SK-N-SH (cell line): ENCODE results near the gene HPCAL1. TPM values are rescaled to one million over a fixed set of nuclear protein-coding genes. Genes with fewer than 3 reads are reported as not detected.

Experiments
- CTCF ChIP-seq: fragments of 200-600 bp; sonication (generic); IDR thresholded peaks from 2 replicates; pipeline ENCODE4 v1.6.1; 2017; ENCODE audit warnings: antibody characterized with exemption, mild to moderate bottlenecking, moderate library complexity
- ELF1 ChIP-seq: IDR thresholded peaks from 2 replicates; pipeline ENCODE4 v1.4.0; 2012
- EZH2phosphoT487 ChIP-seq: fragments of 200-600 bp; sonication (generic); IDR thresholded peaks from 2 replicates; pipeline ENCODE4 v1.6.1; 2017; ENCODE audit warnings: low read depth, mixed run types, mild to moderate bottlenecking, antibody characterized with exemption, moderate library complexity, borderline replicate concordance
- FOSL2 ChIP-seq: IDR thresholded peaks from 2 replicates; pipeline ENCODE4 v1.4.0; 2012; ENCODE audit warnings: low read depth, mild to moderate bottlenecking, moderate library complexity, borderline replicate concordance
- FOXJ3 ChIP-seq: sonication (generic); formaldehyde crosslinking; IDR thresholded peaks from 2 replicates; pipeline ENCODE4 v1.5.1; 2020; ENCODE audit warnings: mild to moderate bottlenecking, missing genetic modification reagents
- FOXM1 ChIP-seq: IDR thresholded peaks from 2 replicates; pipeline ENCODE4 v1.4.0; 2012; ENCODE audit warnings: low read depth, mild to moderate bottlenecking
- GABPA ChIP-seq: IDR thresholded peaks from 2 replicates; pipeline ENCODE4 v1.4.0; 2012; ENCODE audit warnings: low read depth, mild to moderate bottlenecking
- GATA2 ChIP-seq: sonication (generic); formaldehyde crosslinking; IDR thresholded peaks from 2 replicates; pipeline ENCODE4 v1.5.0; 2020; ENCODE audit warnings: mild to moderate bottlenecking, missing genetic modification reagents
- IRF3 ChIP-seq: fragments of 150-350 bp; IDR thresholded peaks from 2 replicates; pipeline ENCODE4 v1.6.1; 2016; ENCODE audit warnings: mild to moderate bottlenecking, low read depth, low read length
- MAX ChIP-seq: IDR thresholded peaks from 2 replicates; pipeline ENCODE4 v1.4.0; 2012; ENCODE audit warnings: low read depth
- MEF2A ChIP-seq: IDR thresholded peaks from 2 replicates; pipeline ENCODE4 v1.4.0; 2012; ENCODE audit warnings: low read depth, borderline replicate concordance
- MXI1 ChIP-seq: IDR thresholded peaks from 2 replicates; pipeline ENCODE4 v1.6.1; 2012; ENCODE audit warnings: mild to moderate bottlenecking, low read depth, low read length, improper control_type of control experiment
- PBX3 ChIP-seq: IDR thresholded peaks from 2 replicates; pipeline ENCODE4; 2012
- POLR2AphosphoS5 ChIP-seq: IDR thresholded peaks from 2 replicates; pipeline ENCODE4 v1.6.1; 2012; ENCODE audit warnings: low read depth, low read length
- RCOR1 ChIP-seq: fragments of 150-350 bp; IDR thresholded peaks from 2 replicates; pipeline ENCODE4 v1.6.1; 2017; ENCODE audit warnings: antibody characterized with exemption, low read length
- REST ChIP-seq: IDR thresholded peaks from 2 replicates; pipeline ENCODE4 v1.6.1; 2012; ENCODE audit warnings: mild to moderate bottlenecking, low read depth, low read length, moderate library complexity
- RFX5 ChIP-seq: IDR thresholded peaks from 2 replicates; pipeline ENCODE4 v1.6.1; 2012; ENCODE audit warnings: mild to moderate bottlenecking, improper control_type of control experiment, low read length
- SIN3A ChIP-seq: IDR thresholded peaks from 2 replicates; pipeline ENCODE4 v1.6.1; 2012; ENCODE audit warnings: low read depth, mild to moderate bottlenecking, low read length, moderate library complexity, borderline replicate concordance
- SMC3 ChIP-seq: IDR thresholded peaks from 2 replicates; pipeline ENCODE4 v1.6.1; 2012; ENCODE audit warnings: low read depth, low read length, improper control_type of control experiment
- TCF12 ChIP-seq: IDR thresholded peaks from 2 replicates; pipeline ENCODE4 v1.4.0; 2012
- TEAD4 ChIP-seq: IDR thresholded peaks from 2 replicates; pipeline ENCODE4 v1.4.0; 2012; ENCODE audit warnings: mild to moderate bottlenecking, borderline replicate concordance; ENCODE audit not compliant: insufficient read depth
- YY1 ChIP-seq: IDR thresholded peaks from 2 replicates; pipeline ENCODE4 v1.4.0; 2012; ENCODE audit warnings: low read depth, mild to moderate bottlenecking
- polyA plus RNA-seq, 3 experiments: library from polyadenylated mRNA; depleted of rRNA; stranded (reverse); fragments of >200 nt; gene quantifications; 2 replicates each; pipeline ENCODE4 v1.2.3, GENCODE V29; 2012

Gene HPCAL1
- polyA plus RNA-seq, 1 of the 3 experiments (the other 2 are of a cell fraction): 77.0 TPM

- TF ChIP-seq REST (no peak), ELF1 (no peak), MAX (peak; percentile 97), FOSL2 (no peak), PBX3 (no peak), IRF3 (no peak), POLR2AphosphoS5 (no peak; the same call in 1 of the 2 replicates), GABPA (no peak), FOXJ3 (CRISPR knock-in tag) (no peak), GATA2 (no peak), SIN3A (0 out of 2 replicates have a peak, but pooled peaks have one; percentile 57), RCOR1 (no peak), MXI1 (no peak), EZH2phosphoT487 (no peak), TEAD4 (no peak), RFX5 (no peak), FOXM1 (no peak), TCF12 (peak; percentile 47; the same call in 1 of the 2 replicates), SMC3 (no peak), YY1 (no peak), MEF2A (no peak), CTCF (peak; percentile 23)
- TF ChIP-seq, all 33 proteins: peak for 9
Observed at GRCh38 chr2:10448576-10449485, 146.1 kb downstream of the HPCAL1 start (continued).
